ENCODE measurements around the gene SHQ1.
"Not testable (repeated sequence)": the region's sequence is repeated elsewhere in the genome, so short reads cannot be mapped to it uniquely, and the experiment has no call there.

Gene SHQ1

GRCh38 chr3:72746430-72747411 lies 101.5 kb downstream of the SHQ1 start:
- no peak for DNase-seq

- no peak for DNase-seq
Observed at GRCh38 chr3:72745146-72745999, 102.9 kb downstream of the SHQ1 start.

GRCh38 chr3:72744330-72744729 lies 103.9 kb downstream of the SHQ1 start:
- no peak for DNase-seq

GRCh38 chr3:72739531-72740466 lies 108.4 kb downstream of the SHQ1 start:
- no peak for DNase-seq

GRCh38 chr3:72738752-72739530 lies 109.3 kb downstream of the SHQ1 start:
- peak; percentile 56 to 68 for DNase-seq

GRCh38 chr3:72735072-72735471 lies 113.2 kb downstream of the SHQ1 start:
- not testable (repeated sequence) for DNase-seq

- no peak for DNase-seq
Observed at GRCh38 chr3:72733676-72734075, 114.6 kb downstream of the SHQ1 start.

GRCh38 chr3:72732666-72733345 lies 115.4 kb downstream of the SHQ1 start:
- DNase-seq = not testable (repeated sequence)

- no peak for DNase-seq
Observed at GRCh38 chr3:72728958-72729467, 119.2 kb downstream of the SHQ1 start.

GRCh38 chr3:72728329-72728889 lies 119.8 kb downstream of the SHQ1 start:
- no peak for DNase-seq

GRCh38 chr3:72727726-72728125 lies 120.5 kb downstream of the SHQ1 start:
- DNase-seq = no peak

- DNase-seq = no peak
Observed at GRCh38 chr3:72727172-72727571, 121.1 kb downstream of the SHQ1 start.

- no peak for DNase-seq
Observed at GRCh38 chr3:72725229-72725628, 123.0 kb downstream of the SHQ1 start.

- no peak for DNase-seq
Observed at GRCh38 chr3:72724070-72724469, 124.2 kb downstream of the SHQ1 start.

- DNase-seq = no peak
Observed at GRCh38 chr3:72722930-72723726, 125.1 kb downstream of the SHQ1 start.

GRCh38 chr3:72721683-72722381 lies 126.4 kb downstream of the SHQ1 start:
- no peak for DNase-seq

- no peak for DNase-seq
Observed at GRCh38 chr3:72720566-72720965, 127.7 kb downstream of the SHQ1 start.

GRCh38 chr3:72719137-72719536 lies 129.1 kb downstream of the SHQ1 start:
- DNase-seq = no peak

- DNase-seq = not testable (repeated sequence)
Observed at GRCh38 chr3:72714135-72714534, 134.1 kb downstream of the SHQ1 start.
